GM21786 (cell line): Measurements from ENCODE around the gene KRT79.

ENCODE experiments used
- ATAC-seq: cut with Tn5 transposase; IDR thresholded peaks from one replicate; pipeline ENCODE4 v1.9.1; 2021; ENCODE audit not compliant: unreplicated experiment

KRT79 gene

DNA sequence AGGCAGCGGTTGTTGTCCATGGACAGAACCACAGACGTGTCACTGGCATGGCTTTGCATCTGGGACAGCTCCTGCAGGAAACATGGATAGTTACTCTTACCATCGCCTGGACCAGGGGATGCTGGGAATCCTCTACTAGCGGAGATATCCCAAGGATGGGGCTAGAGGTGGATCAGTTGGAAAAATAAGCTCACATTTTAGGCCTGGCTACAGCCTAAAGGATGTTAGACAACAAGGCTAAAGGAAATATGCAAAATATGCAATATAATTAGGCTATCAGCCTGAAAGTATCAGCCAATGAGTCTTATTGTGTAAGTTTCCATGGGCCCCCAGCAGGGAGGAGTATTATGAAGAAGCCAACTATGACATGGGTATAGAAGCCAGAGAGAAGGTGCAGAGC is 61.9 kb downstream of the KRT79 start:
- ATAC-seq: no peak

DNA sequence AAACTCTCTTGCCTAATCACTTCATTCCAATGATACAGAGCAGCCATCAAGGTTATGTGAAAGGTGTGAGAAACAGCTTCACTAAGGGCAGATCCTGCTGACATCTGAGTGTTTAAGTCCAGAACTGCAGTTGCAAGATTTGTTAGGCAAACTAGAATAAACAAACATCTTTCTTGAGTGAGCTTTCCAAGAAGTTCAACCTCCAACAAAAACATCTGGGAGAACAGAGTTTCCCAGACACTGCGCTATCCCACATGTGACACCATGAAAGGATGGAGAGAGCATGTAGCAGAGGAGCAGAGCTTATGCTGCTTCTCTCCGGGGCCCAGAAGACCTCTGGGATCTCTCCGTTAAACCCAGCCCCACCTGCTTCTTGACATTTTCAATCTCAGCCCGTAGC is 62.6 kb downstream of the KRT79 start:
- no peak for ATAC-seq
